Peyer's patch (tissue), 4 donors: ENCODE measurements around the gene DPH2. TPM values are rescaled to one million over a fixed set of nuclear protein-coding genes. Genes with fewer than 3 reads are reported as not detected.
A peak's percentile ranks its signal among the peaks of the same experiment; 100 is the strongest.

Experiments used
- DNase-seq, 3 donors: peaks; one replicate each; pipeline ENCODE4 v3.0.0-alpha.2; 2017 to 2019
- H3K27ac ChIP-seq, 4 donors: fragments of 200-600 bp; sonication (generic); one replicate each; pipeline ENCODE4 v1.5.1; 2016 to 2019
- H3K27me3 ChIP-seq, 2 donors: fragments of 200-600 bp; sonication (generic); one replicate each; pipeline ENCODE4 v1.5.1; 2019
- H3K36me3 ChIP-seq, 3 donors: fragments of 200-600 bp; sonication (generic); one replicate each; pipeline ENCODE4 v1.5.1; 2016 to 2019
- H3K4me1 ChIP-seq, 4 donors: fragments of 200-600 bp; sonication (generic); one replicate each; pipeline ENCODE4 v1.5.1; 2016 to 2019
- H3K4me3 ChIP-seq, 4 donors: fragments of 200-600 bp; sonication (generic); 1 replicate in 3 of 4; 2 replicates in 1 of 4; pipeline ENCODE4 v1.5.1; 2016 to 2019; ENCODE audit warnings: mild to moderate bottlenecking in 1 of 4
- H3K9me3 ChIP-seq, 4 donors: fragments of 200-600 bp; sonication (generic); one replicate each; pipeline ENCODE4 v1.5.1; 2016 to 2019; ENCODE audit warnings: mild to moderate bottlenecking in 1 of 4
- POLR2A ChIP-seq, 2 donors: fragments of 450-650 bp; IDR thresholded peaks; one replicate each; pipeline ENCODE4 v1.5.1; 2017; ENCODE audit warnings: antibody characterized with exemption in 2 of 2, mild to moderate bottlenecking in 2 of 2, moderate library complexity in 2 of 2
- total RNA-seq, 4 donors: library from RNA; depleted of rRNA; stranded (reverse); fragments of >200 nt; gene quantifications; one replicate each; pipeline ENCODE4 v1.1.0, GENCODE V29; 2016
- TF ChIP-seq, protein P1 (sequence below), 6 experiments: fragments of 450-650 bp in 4 of 6; fragments of 200-600 bp in 2 of 6; sonication (generic) in 1 of 6; IDR thresholded peaks; one replicate each; pipeline ENCODE4 v1.5.1; 2017 to 2019; ENCODE audit warnings: antibody characterized with exemption in 6 of 6, mild to moderate bottlenecking in 3 of 6, moderate library complexity in 1 of 6

Gene DPH2
- total RNA-seq, 4 donors from 2014 or later, result 16.6 to 106 (median 38.6) TPM

DNA sequence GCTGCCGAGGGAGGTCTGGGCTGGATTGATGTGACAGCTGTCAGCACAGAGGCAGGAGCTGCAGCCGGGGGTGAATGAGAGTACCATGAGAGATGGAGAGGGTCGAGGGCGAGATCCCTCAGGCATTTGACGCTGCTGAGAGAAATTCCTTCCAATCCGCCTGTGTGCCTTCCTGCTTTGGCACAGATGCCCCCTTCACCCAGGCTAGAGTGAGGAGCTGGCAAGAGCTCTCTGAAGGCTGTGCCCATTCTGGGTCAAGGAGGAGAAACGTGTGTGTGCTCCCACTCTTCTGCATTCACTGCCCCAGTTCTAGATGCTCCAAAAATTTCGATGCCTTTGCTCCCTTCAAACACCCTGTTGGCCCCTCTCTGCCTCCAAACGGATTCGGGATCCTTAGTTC is 31.4 kb upstream of the DPH2 start:
- TF ChIP-seq, protein P1, sequence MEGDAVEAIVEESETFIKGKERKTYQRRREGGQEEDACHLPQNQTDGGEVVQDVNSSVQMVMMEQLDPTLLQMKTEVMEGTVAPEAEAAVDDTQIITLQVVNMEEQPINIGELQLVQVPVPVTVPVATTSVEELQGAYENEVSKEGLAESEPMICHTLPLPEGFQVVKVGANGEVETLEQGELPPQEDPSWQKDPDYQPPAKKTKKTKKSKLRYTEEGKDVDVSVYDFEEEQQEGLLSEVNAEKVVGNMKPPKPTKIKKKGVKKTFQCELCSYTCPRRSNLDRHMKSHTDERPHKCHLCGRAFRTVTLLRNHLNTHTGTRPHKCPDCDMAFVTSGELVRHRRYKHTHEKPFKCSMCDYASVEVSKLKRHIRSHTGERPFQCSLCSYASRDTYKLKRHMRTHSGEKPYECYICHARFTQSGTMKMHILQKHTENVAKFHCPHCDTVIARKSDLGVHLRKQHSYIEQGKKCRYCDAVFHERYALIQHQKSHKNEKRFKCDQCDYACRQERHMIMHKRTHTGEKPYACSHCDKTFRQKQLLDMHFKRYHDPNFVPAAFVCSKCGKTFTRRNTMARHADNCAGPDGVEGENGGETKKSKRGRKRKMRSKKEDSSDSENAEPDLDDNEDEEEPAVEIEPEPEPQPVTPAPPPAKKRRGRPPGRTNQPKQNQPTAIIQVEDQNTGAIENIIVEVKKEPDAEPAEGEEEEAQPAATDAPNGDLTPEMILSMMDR (IDR thresholded peaks at IDR 0.05), result no peak
- TF ChIP-seq POLR2A (IDR thresholded peaks at IDR 0.05), result no peak
- Histone ChIP-seq H3K4me3 (no peak overlapping the region), H3K27ac (no peak overlapping the region), H3K4me1 (peaks cover 3 to 27% (median 10%) of the 10 kb centered on the region in 4 donors), H3K9me3 (no peaks in the 10 kb centered on the region), H3K27me3 (no peaks in the 10 kb centered on the region), H3K36me3 (no peaks in the 10 kb centered on the region)
- DNase-seq, result no peak

DNA sequence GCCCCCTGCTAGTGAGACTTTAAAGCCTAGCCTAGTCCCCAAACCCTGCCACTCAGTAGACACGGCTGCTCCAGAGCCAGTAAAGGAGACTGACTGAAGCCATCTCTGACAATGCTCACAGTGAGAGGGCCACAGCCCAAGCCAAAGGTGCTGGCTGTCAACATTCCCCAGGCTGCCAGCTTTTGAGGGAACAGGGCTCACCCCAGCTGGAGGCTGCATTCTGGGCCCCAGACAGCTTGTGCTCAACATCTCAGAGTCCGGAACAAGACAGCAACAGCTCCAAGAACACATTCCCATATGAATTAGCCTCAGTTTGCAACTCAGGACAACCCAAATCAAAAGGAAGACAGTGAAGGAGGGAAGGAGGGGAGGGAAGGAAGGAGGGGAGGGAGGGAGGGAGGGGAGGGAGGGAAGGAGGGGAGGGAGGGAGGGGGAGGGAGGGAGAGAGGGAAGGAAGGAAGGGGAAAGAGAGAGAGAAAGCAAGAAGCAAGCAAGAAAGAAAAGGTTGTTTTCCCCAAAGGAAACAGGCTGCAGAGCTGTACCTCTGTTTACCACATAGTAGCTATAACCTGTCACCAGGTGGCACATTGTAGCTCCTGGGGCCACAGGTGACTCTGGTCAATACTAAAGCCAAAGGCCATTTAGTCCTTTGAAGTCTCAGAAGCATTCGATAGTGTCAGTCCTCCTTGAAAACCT is 30.8 kb upstream of the DPH2 start:
- H3K27me3 ChIP-seq, result no peaks in the 10 kb centered on the region
- TF ChIP-seq POLR2A (IDR thresholded peaks at IDR 0.05), result no peak
- TF ChIP-seq, protein P1 (IDR thresholded peaks at IDR 0.05), result no peak
- no peak overlapping the region for H3K4me3 ChIP-seq
- H3K9me3 ChIP-seq, result no peaks in the 10 kb centered on the region
- no peaks in the 10 kb centered on the region for H3K36me3 ChIP-seq
- DNase-seq, result no peak
- H3K4me1 ChIP-seq, result peaks cover 0 to 20% (median 4%) of the 10 kb centered on the region in 4 donors
- no peak overlapping the region for H3K27ac ChIP-seq

DNA sequence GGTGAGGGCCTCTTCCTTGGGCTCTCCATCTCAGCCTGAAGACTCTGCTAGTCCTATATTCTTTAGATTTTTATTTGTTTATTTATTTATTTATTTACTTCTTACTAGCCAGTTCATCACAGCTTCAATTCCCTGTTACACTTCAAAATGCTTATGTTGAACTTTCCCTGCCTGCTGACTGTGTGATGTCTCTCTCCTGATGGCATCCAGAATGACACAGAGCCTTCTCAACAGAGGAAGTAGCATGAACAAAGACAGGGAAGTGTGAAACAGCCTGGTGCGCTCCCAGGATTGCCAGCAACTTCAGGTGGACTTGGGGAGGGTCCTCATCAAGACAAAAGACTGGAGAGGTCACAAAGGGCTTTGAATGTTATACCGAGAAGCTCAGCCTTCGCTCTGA is 27.4 kb upstream of the DPH2 start:
- H3K27me3 ChIP-seq, result no peaks in the 10 kb centered on the region
- peaks cover 0 to 11% (median 8%) of the 10 kb centered on the region in 4 donors for H3K4me1 ChIP-seq
- H3K9me3 ChIP-seq, result no peaks in the 10 kb centered on the region
- no peak for DNase-seq
- H3K36me3 ChIP-seq, result no peaks in the 10 kb centered on the region
- no peak overlapping the region for H3K27ac ChIP-seq
- TF ChIP-seq, protein P1 (IDR thresholded peaks at IDR 0.05), result no peak
- TF ChIP-seq POLR2A (IDR thresholded peaks at IDR 0.05), result no peak
- H3K4me3 ChIP-seq, result no peak overlapping the region

DNA sequence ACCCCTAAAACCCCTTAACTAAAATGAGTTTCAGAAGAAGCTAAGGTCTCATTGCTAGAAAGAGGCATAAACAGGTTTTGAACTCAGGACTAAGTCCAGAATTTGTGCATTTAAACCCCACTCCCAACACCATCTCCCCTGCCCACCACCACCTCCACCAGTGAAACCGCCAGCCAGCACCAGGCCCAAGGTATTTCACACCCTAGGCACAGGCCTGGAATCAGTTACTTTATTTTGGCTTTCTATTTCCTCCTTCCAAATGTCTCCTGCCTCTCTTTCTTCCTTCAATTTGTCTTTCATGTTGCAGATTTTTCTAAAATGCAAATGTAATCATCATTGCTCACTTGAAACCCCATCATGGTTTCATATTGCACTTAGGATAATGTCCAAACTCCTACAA is 24.9 kb upstream of the DPH2 start:
- Histone ChIP-seq H3K4me1 (peaks cover 5 to 27% (median 13%) of the 10 kb centered on the region in 4 donors), H3K4me3 (no peak overlapping the region), H3K27me3 (no peaks in the 10 kb centered on the region), H3K9me3 (no peaks in the 10 kb centered on the region), H3K36me3 (peaks cover 0 to 4% (median 0%) of the 10 kb centered on the region in 3 donors), H3K27ac (no peak overlapping the region)
- TF ChIP-seq POLR2A (IDR thresholded peaks at IDR 0.05), result no peak
- TF ChIP-seq, protein P1 (IDR thresholded peaks at IDR 0.05), result no peak
- no peak for DNase-seq

DNA sequence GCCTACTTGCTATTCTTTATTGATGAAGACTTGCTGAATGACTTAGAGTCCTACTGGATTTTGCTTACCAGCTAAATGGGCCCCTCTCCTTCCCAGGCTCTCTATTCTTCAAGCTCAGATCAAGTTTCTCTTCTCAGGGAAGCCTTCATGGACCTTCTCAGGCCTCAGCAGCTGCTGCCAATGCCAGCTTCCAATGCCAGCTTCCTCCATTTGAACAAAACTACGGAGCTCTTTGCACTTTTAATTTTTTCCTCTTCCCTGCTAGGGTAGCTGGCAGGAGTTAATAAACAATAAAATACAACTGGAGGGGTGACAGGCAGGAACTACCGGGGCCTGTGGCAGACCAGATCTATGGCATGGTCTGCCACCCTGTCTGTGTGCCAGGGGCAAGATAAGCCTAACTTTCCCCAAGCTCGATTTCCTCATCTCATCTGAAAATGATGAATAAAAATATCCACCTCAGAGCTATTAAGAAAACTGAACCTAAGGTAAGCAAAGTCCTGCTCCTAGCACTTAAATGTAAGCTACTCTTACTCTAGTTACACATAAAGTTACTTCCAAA is 24.1 kb upstream of the DPH2 start:
- Histone ChIP-seq H3K27me3 (no peaks in the 10 kb centered on the region), H3K36me3 (peaks cover 0 to 13% (median 0%) of the 10 kb centered on the region in 3 donors), H3K27ac (peak overlapping the region; percentile 93 to 96 (median 96)), H3K4me3 (peak overlapping the region; percentile 48 to 76 (median 74)), H3K9me3 (no peaks in the 10 kb centered on the region), H3K4me1 (peaks cover 5 to 27% (median 13%) of the 10 kb centered on the region in 4 donors)
- TF ChIP-seq POLR2A (IDR thresholded peaks at IDR 0.05), result no peak
- TF ChIP-seq, protein P1 (IDR thresholded peaks at IDR 0.05), result no peak
- no peak for DNase-seq
